Measurements from ENCODE around the gene PLCH2. TPM values are rescaled to one million over a fixed set of nuclear protein-coding genes. Genes with fewer than 3 reads are reported as not detected.

PLCH2 gene
- total RNA-seq, 5 donors from 2014 or later (not counting 1 experiment from before 2014, with no cell fraction given) = 20.2 to 59.1 (median 27.9) TPM

DNA sequence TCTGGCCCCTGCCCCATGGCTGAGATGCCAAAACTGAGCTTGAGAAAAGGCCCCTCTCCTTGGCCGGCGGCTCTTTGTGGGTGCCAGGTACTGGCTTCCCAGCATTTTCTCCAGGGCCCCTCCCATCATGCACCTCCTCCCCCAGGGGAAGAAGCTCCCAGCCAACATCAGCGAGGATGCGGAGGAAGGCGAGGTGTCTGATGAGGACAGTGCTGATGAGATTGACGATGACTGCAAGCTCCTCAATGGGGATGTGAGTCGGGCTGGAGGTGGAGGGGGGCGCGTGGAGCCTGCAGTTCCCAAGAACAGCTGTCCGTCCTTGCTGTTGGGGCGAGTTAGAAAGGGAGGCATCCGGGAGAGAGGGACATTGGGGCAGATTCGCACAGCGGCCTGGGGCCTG lies 13.5 kb downstream of the PLCH2 start:
- CTCF ChIA-PET = no interaction called here

DNA sequence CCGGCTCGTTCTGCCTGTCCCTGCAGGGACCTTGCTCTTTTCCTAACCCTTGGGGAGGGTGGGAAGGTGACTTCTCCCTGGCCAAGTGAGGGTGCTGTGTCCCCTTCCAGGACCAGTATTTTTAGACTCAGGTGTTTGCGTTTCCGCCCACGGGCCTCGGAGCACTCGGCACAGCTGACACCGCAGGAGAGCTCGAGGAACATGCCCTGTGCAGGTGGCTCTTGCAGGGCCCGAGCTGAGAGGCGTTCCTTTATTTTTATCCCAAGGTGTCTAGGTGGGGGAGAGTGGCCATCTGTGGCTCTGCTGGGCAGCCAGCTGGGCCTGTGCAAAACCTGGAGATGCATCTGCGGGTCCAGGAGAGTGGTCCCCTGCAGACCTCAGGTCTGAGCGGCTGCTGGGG lies 16.0 kb downstream of the PLCH2 start:
- no peak overlapping the region for H3K4me3 ChIP-seq (ENCODE audit: control insufficient read depth in 1 of 2, extremely low read depth in 1 of 2, low read length in 1 of 2)
- ATAC-seq (replicated peaks in 1 of 4) (no peak), DNase-seq (no peak)
- no peak overlapping the region for H3K27ac ChIP-seq (ENCODE audit: low read length)
- no peak overlapping the region for H3K4me3 Mint-ChIP-seq
- no peaks in the 10 kb centered on the region for H3K27me3 Mint-ChIP-seq
- ChIA-PET CTCF (no interaction called here), POLR2A (no interaction called here)
- H3K4me1 Mint-ChIP-seq = peaks cover 19 to 29% (median 23%) of the 10 kb centered on the region in 3 donors
- H3K36me3 ChIP-seq (ENCODE audit: control insufficient read depth in 2 of 2, extremely low read depth in 1 of 2, insufficient read depth in 1 of 2, low read length in 1 of 2) = peaks cover 0 to 4% of the 10 kb centered on the region in 2 donors
- WGBS (ENCODE audit: insufficient coverage) = 83% methylated on average over 10 of the region's 13 CpGs
- H3K9me3 ChIP-seq = no peaks in the 10 kb centered on the region
- peaks cover 0 to 3% of the 10 kb centered on the region in 2 experiments for H3K27me3 ChIP-seq (replicated peaks in 1 of 2; ENCODE audit: control insufficient read depth in 2 of 2, extremely low read depth in 1 of 2, insufficient read depth in 2 of 2, low read length in 1 of 2)
- H3K4me1 ChIP-seq (ENCODE audit: control insufficient read depth in 1 of 2, extremely low read depth in 1 of 2, insufficient read depth in 2 of 2, low read length in 2 of 2) = peaks cover 5 to 52% of the 10 kb centered on the region in 2 experiments
- H3K27ac Mint-ChIP-seq = no peak overlapping the region
- H3K36me3 Mint-ChIP-seq = peaks cover 27% of the 10 kb centered on the region
- H3K9me3 Mint-ChIP-seq = peaks cover 0 to 14% (median 3%) of the 10 kb centered on the region in 3 donors

More for the DNA sequence above, 13.5 kb downstream of the PLCH2 start:
- H3K9me3 ChIP-seq = no peaks in the 10 kb centered on the region
- H3K27ac ChIP-seq (ENCODE audit: low read length) = no peak overlapping the region
- H3K9me3 Mint-ChIP-seq = peaks cover 0 to 14% (median 3%) of the 10 kb centered on the region in 3 donors
- peaks cover 14% of the 10 kb centered on the region in 3 donors for H3K4me1 Mint-ChIP-seq
- POLR2A ChIA-PET = no interaction called here
- H3K27ac Mint-ChIP-seq = no peak overlapping the region
- H3K4me1 ChIP-seq (ENCODE audit: control insufficient read depth in 1 of 2, extremely low read depth in 1 of 2, insufficient read depth in 2 of 2, low read length in 2 of 2) = peaks cover 5 to 28% of the 10 kb centered on the region in 2 experiments
- no peak for ATAC-seq (replicated peaks in 1 of 4)
- H3K36me3 Mint-ChIP-seq = peaks cover 32% of the 10 kb centered on the region
- H3K4me3 ChIP-seq (ENCODE audit: control insufficient read depth in 1 of 2, extremely low read depth in 1 of 2, low read length in 1 of 2) = no peak overlapping the region
- peaks cover 0 to 3% of the 10 kb centered on the region in 2 experiments for H3K27me3 ChIP-seq (replicated peaks in 1 of 2; ENCODE audit: control insufficient read depth in 2 of 2, extremely low read depth in 1 of 2, insufficient read depth in 2 of 2, low read length in 1 of 2)
- H3K36me3 ChIP-seq (ENCODE audit: control insufficient read depth in 2 of 2, extremely low read depth in 1 of 2, insufficient read depth in 1 of 2, low read length in 1 of 2) = peaks cover 0 to 4% of the 10 kb centered on the region in 2 donors
- DNase-seq = no peak
- WGBS (ENCODE audit: insufficient coverage) = 98% methylated on average over 10 of the region's 14 CpGs
- no peaks in the 10 kb centered on the region for H3K27me3 Mint-ChIP-seq
- H3K4me3 Mint-ChIP-seq = no peak overlapping the region

- Mint-ChIP-seq H3K9me3 (peaks cover 0 to 8% (median 3%) of the 10 kb centered on the region in 3 donors), H3K36me3 (peaks cover 16% of the 10 kb centered on the region), H3K27ac (no peak overlapping the region), H3K4me1 (peaks cover 19 to 32% (median 23%) of the 10 kb centered on the region in 3 donors), H3K27me3 (no peaks in the 10 kb centered on the region), H3K4me3 (peak overlapping the region in 1 of 3 donors; percentile 62)
- ChIA-PET CTCF (no interaction called here), POLR2A (no interaction called here)
- Histone ChIP-seq H3K9me3 (no peaks in the 10 kb centered on the region), H3K36me3 (ENCODE audit: control insufficient read depth in 2 of 2, extremely low read depth in 1 of 2, insufficient read depth in 1 of 2, low read length in 1 of 2) (peaks cover 0 to 4% of the 10 kb centered on the region in 2 donors), H3K4me1 (ENCODE audit: control insufficient read depth in 1 of 2, extremely low read depth in 1 of 2, insufficient read depth in 2 of 2, low read length in 2 of 2) (peaks cover 5 to 62% of the 10 kb centered on the region in 2 experiments), H3K4me3 (ENCODE audit: control insufficient read depth in 1 of 2, extremely low read depth in 1 of 2, low read length in 1 of 2) (no peak overlapping the region), H3K27me3 (replicated peaks in 1 of 2; ENCODE audit: control insufficient read depth in 2 of 2, extremely low read depth in 1 of 2, insufficient read depth in 2 of 2, low read length in 1 of 2) (peaks cover 0 to 3% of the 10 kb centered on the region in 2 experiments), H3K27ac (ENCODE audit: low read length) (no peak overlapping the region)
- WGBS (ENCODE audit: insufficient coverage) = 79% methylated on average over 18 of the region's 19 CpGs
- no peak for DNase-seq
- ATAC-seq (replicated peaks in 1 of 4) = no peak
Measured at GRCh38 chr1:2493218-2493617, 17.1 kb downstream of the PLCH2 start.

DNA sequence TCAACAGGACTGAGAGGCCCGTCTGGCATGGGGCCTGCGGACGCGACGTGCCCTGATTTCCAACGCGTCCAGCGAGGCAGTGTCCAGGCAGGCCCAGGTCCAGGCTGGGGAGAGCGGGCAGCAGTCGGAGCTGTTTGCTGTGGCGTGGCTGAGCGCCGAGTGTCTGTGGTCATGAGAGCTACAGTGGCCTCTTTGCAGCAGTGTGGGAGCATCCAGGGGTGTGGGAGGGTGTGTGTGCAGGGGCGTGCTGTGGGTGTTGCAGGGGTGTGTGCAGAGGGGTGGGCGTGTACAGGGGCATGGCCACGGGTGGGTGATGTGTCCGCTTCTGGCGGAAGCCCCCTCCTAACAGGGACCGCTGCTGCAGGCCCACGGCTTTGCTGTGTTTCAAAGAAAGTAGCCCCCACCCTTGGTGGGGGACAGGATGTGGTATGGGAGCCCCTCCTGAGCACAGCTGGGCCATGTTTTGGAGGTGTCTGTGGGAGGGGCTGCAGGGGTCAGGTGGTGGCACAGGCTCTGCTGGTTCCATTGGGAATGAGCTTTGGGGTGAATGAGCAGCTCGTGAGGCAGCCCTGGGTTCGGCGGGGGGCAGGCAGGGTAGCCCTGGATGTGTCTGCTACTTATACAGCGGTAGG lies 17.7 kb downstream of the PLCH2 start:
- Mint-ChIP-seq H3K36me3 (peaks cover 11% of the 10 kb centered on the region), H3K27ac (peak overlapping the region; percentile 65 to 74), H3K9me3 (peaks cover 0 to 3% (median 0%) of the 10 kb centered on the region in 3 donors), H3K27me3 (no peaks in the 10 kb centered on the region), H3K4me1 (peaks cover 19 to 32% (median 23%) of the 10 kb centered on the region in 3 donors), H3K4me3 (peak overlapping the region in 1 of 3 donors; percentile 62)
- H3K4me1 ChIP-seq (ENCODE audit: control insufficient read depth in 1 of 2, extremely low read depth in 1 of 2, insufficient read depth in 2 of 2, low read length in 2 of 2) = peaks cover 5 to 66% of the 10 kb centered on the region in 2 experiments
- WGBS (ENCODE audit: insufficient coverage) = 56% methylated on average over 20 of the region's 24 CpGs
- no peaks in the 10 kb centered on the region for H3K9me3 ChIP-seq
- peaks cover 0 to 3% of the 10 kb centered on the region in 2 experiments for H3K27me3 ChIP-seq (replicated peaks in 1 of 2; ENCODE audit: control insufficient read depth in 2 of 2, extremely low read depth in 1 of 2, insufficient read depth in 2 of 2, low read length in 1 of 2)
- H3K4me3 ChIP-seq (ENCODE audit: control insufficient read depth in 1 of 2, extremely low read depth in 1 of 2, low read length in 1 of 2) = no peak overlapping the region
- CTCF ChIA-PET = interaction anchor here in 1 of 2 donors (0.5 kb wide), 1 partner anchor 32 kb away, joined by 4 read pairs; the partner anchor contains the start of gene PANK4
- DNase-seq = peak in 22 of 35 experiments; percentile 2 to 47 (median 19)
- H3K27ac ChIP-seq (ENCODE audit: low read length) = peak overlapping the region; percentile 24
- ATAC-seq (replicated peaks in 1 of 4) = peak; percentile 54 to 61 (median 60)
- POLR2A ChIA-PET = no interaction called here
- H3K36me3 ChIP-seq (ENCODE audit: control insufficient read depth in 2 of 2, extremely low read depth in 1 of 2, insufficient read depth in 1 of 2, low read length in 1 of 2) = peaks cover 0 to 4% of the 10 kb centered on the region in 2 donors

GRCh38 chr1:2494323-2494693 lies 18.2 kb downstream of the PLCH2 start:
- ChIA-PET POLR2A (no interaction called here), CTCF (interaction anchor here in 1 of 2 donors (0.5 kb wide), 1 partner anchor 32 kb away, joined by 4 read pairs; the partner anchor contains the start of gene PANK4)
- Mint-ChIP-seq H3K27ac (peak overlapping the region in 1 of 2 donors; percentile 65), H3K27me3 (no peaks in the 10 kb centered on the region), H3K4me1 (peaks cover 22 to 37% (median 23%) of the 10 kb centered on the region in 3 donors), H3K9me3 (no peaks in the 10 kb centered on the region), H3K36me3 (peaks cover 7% of the 10 kb centered on the region), H3K4me3 (peak overlapping the region in 1 of 3 donors; percentile 62)
- ATAC-seq (replicated peaks in 1 of 4) = no peak
- Histone ChIP-seq H3K27me3 (replicated peaks in 1 of 2; ENCODE audit: control insufficient read depth in 2 of 2, extremely low read depth in 1 of 2, insufficient read depth in 2 of 2, low read length in 1 of 2) (peaks cover 0 to 3% of the 10 kb centered on the region in 2 experiments), H3K4me3 (ENCODE audit: control insufficient read depth in 1 of 2, extremely low read depth in 1 of 2, low read length in 1 of 2) (no peak overlapping the region), H3K36me3 (ENCODE audit: control insufficient read depth in 2 of 2, extremely low read depth in 1 of 2, insufficient read depth in 1 of 2, low read length in 1 of 2) (peaks cover 0 to 4% of the 10 kb centered on the region in 2 donors), H3K4me1 (ENCODE audit: control insufficient read depth in 1 of 2, extremely low read depth in 1 of 2, insufficient read depth in 2 of 2, low read length in 2 of 2) (peaks cover 5 to 71% of the 10 kb centered on the region in 2 experiments), H3K27ac (ENCODE audit: low read length) (peak overlapping the region; percentile 24), H3K9me3 (no peaks in the 10 kb centered on the region)
- DNase-seq = no peak
- WGBS (ENCODE audit: insufficient coverage) = 76% methylated on average over 16 of the region's 19 CpGs

DNA sequence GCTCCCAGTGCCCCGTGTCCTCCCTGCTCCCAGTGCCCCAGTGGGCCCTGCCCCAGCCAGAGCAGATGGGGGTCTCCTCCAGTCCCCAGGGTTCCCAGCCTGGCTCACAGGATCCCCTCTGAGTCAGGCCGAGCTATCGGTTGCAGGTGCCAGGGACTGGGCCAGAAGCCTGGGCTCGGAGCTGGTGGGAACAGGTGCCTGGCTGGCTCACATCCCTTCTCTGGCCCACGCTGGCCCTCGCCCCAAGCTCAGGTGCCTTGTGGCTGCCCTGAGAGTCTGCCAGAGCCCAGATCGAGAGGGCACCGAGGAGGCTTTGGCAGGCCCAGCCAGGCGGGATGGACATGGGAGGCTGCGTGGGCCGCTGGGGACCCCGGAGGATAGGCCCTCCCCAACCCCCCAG lies 18.9 kb downstream of the PLCH2 start:
- Histone ChIP-seq H3K9me3 (no peaks in the 10 kb centered on the region), H3K36me3 (ENCODE audit: control insufficient read depth in 2 of 2, extremely low read depth in 1 of 2, insufficient read depth in 1 of 2, low read length in 1 of 2) (no peaks in the 10 kb centered on the region), H3K27ac (ENCODE audit: low read length) (no peak overlapping the region), H3K4me1 (ENCODE audit: control insufficient read depth in 1 of 2, extremely low read depth in 1 of 2, insufficient read depth in 2 of 2, low read length in 2 of 2) (peaks cover 11 to 78% of the 10 kb centered on the region in 2 experiments), H3K4me3 (ENCODE audit: control insufficient read depth in 1 of 2, extremely low read depth in 1 of 2, low read length in 1 of 2) (no peak overlapping the region), H3K27me3 (replicated peaks in 1 of 2; ENCODE audit: control insufficient read depth in 2 of 2, extremely low read depth in 1 of 2, insufficient read depth in 2 of 2, low read length in 1 of 2) (no peaks in the 10 kb centered on the region)
- 96% methylated on average over 7 of the region's 12 CpGs for WGBS (ENCODE audit: insufficient coverage)
- ChIA-PET CTCF (no interaction called here), POLR2A (no interaction called here)
- Mint-ChIP-seq H3K27ac (no peak overlapping the region), H3K4me3 (no peak overlapping the region), H3K36me3 (peaks cover 4% of the 10 kb centered on the region), H3K4me1 (peaks cover 24 to 43% (median 28%) of the 10 kb centered on the region in 3 donors), H3K27me3 (no peaks in the 10 kb centered on the region), H3K9me3 (no peaks in the 10 kb centered on the region)
- DNase-seq (no peak), ATAC-seq (replicated peaks in 1 of 4) (no peak)
